Brain pericyte (primary cell): ENCODE results near the gene CD300LG.
A peak's percentile ranks its signal among the peaks of the same experiment; 100 is the strongest.
"Not testable (repeated sequence)": the region's sequence is repeated elsewhere in the genome, so short reads cannot be mapped to it uniquely, and the experiment has no call there.

Experiments
- DNase-seq: peaks from one replicate; pipeline ENCODE4 v3.0.0-alpha.2; 2012; ENCODE audit warnings: low read depth, low spot score

CD300LG gene

GRCh38 chr17:43878260-43879175, 31.5 kb downstream of the CD300LG start:
- peak; percentile 31 for DNase-seq

GRCh38 chr17:43879723-43880419, 32.9 kb downstream of the CD300LG start:
- no peak for DNase-seq

GRCh38 chr17:43880420-43880991, 33.5 kb downstream of the CD300LG start:
- DNase-seq = no peak

- DNase-seq = no peak
Observed at GRCh38 chr17:43881181-43881580, 34.2 kb downstream of the CD300LG start.

- no peak for DNase-seq
Observed at GRCh38 chr17:43881758-43882505, 35.0 kb downstream of the CD300LG start.

- DNase-seq = no peak
Observed at GRCh38 chr17:43882761-43883415, 35.9 kb downstream of the CD300LG start.

- DNase-seq = no peak
Observed at GRCh38 chr17:43888548-43888947, 41.6 kb downstream of the CD300LG start.

GRCh38 chr17:43890240-43890639, 43.3 kb downstream of the CD300LG start:
- no peak for DNase-seq

GRCh38 chr17:43891851-43892646, 45.1 kb downstream of the CD300LG start:
- DNase-seq = no peak

GRCh38 chr17:43892647-43892952, 45.6 kb downstream of the CD300LG start:
- DNase-seq = no peak

- not testable (repeated sequence) for DNase-seq
Observed at GRCh38 chr17:43894494-43894893, 47.5 kb downstream of the CD300LG start.

- no peak for DNase-seq
Observed at GRCh38 chr17:43897831-43898230, 50.9 kb downstream of the CD300LG start.

GRCh38 chr17:43898446-43898845, 51.5 kb downstream of the CD300LG start:
- DNase-seq = no peak

- no peak for DNase-seq
Observed at GRCh38 chr17:43900183-43900857, 53.3 kb downstream of the CD300LG start.

GRCh38 chr17:43900858-43901754, 54.1 kb downstream of the CD300LG start:
- no peak for DNase-seq

GRCh38 chr17:43901861-43902589, 55.0 kb downstream of the CD300LG start:
- DNase-seq = no peak

GRCh38 chr17:43905400-43905984, 58.5 kb downstream of the CD300LG start:
- no peak for DNase-seq
